GM23248 (cell line): ENCODE results near the gene PTGR3.

Experiments
- EZH2 ChIP-seq: fragments of 200-600 bp; sonication (generic); IDR thresholded peaks from 2 replicates; pipeline ENCODE4 v1.6.1; 2018; ENCODE audit warnings: antibody characterized with exemption, mild to moderate bottlenecking; ENCODE audit not compliant: insufficient read depth, poor library complexity, severe bottlenecking
- EZH2phosphoT487 ChIP-seq: fragments of 200-600 bp; sonication (generic); IDR thresholded peaks from 2 replicates; pipeline ENCODE4 v1.6.1; 2018; ENCODE audit warnings: antibody characterized with exemption, moderate library complexity, mild to moderate bottlenecking, low read depth; ENCODE audit not compliant: insufficient read depth

GRCh38 chr18:75170022-75170789 lies 38.7 kb downstream of the PTGR3 start:
- no peak for TF ChIP-seq EZH2
- TF ChIP-seq EZH2phosphoT487 = no peak
